HEK293 (cell line): ENCODE data around the gene NPAS2.

Experiments
- CTCF ChIA-PET: fragments of 350-600 bp; formaldehyde crosslinking; extraction: SDS; loops from one replicate; lab custom pipeline; 2021; ENCODE audit warnings: antibody characterized with exemption; lab: Yijun Ruan, JAX
- POLR2A ChIA-PET: fragments of 300-600 bp; formaldehyde crosslinking; extraction: SDS; loops from one replicate; lab custom pipeline; 2020; ENCODE audit warnings: antibody characterized with exemption, inconsistent platforms; lab: Yijun Ruan, JAX
- H3K27ac ChIP-seq: fragments of 200-500 bp; sonication (Bioruptor generic); 2 replicates; pipeline ENCODE4 v1.5.1; 2014; ENCODE audit warnings: low read depth, low read length, control low read depth, inconsistent platforms; ENCODE audit errors: extremely low read depth
- H3K36me3 ChIP-seq, 2 experiments: fragments of 200-500 bp in 1 of 2; sonication (Bioruptor generic) in 1 of 2; 1 replicate in 1 of 2; 2 replicates in 1 of 2; pipeline ENCODE4 v1.5.1; 2014 to 2017; ENCODE audit warnings: inconsistent platforms in 2 of 2, low read length in 2 of 2; ENCODE audit not compliant: control insufficient read depth in 2 of 2, insufficient read depth in 1 of 2
- H3K4me1 ChIP-seq: fragments of 200-500 bp; sonication (Bioruptor generic); 2 replicates; pipeline ENCODE4 v1.5.1; 2014; ENCODE audit warnings: mild to moderate bottlenecking, low read length, inconsistent platforms; ENCODE audit not compliant: control insufficient read depth, insufficient read depth
- H3K4me3 ChIP-seq: 2 replicates; pipeline ENCODE4 v1.5.1; 2011; ENCODE audit warnings: low read depth, mild to moderate bottlenecking, control low read depth, low read length, moderate library complexity
- H3K9me3 ChIP-seq: fragments of 200-500 bp; sonication (Bioruptor generic); 2 replicates; pipeline ENCODE4 v1.5.1; 2014; ENCODE audit warnings: low read depth, low read length, inconsistent platforms; ENCODE audit not compliant: control insufficient read depth, insufficient read depth
- GLI4 ChIP-seq: fragments of 450-650 bp; formaldehyde crosslinking; IDR thresholded peaks from 2 replicates; pipeline ENCODE4 v1.5.1; 2016; ENCODE audit warnings: missing biosample characterization, missing genetic modification characterization
- GLIS2 ChIP-seq: fragments of 450-650 bp; formaldehyde crosslinking; IDR thresholded peaks from 2 replicates; pipeline ENCODE4 v1.5.1; 2016; ENCODE audit warnings: missing biosample characterization, missing genetic modification characterization
- HOXD13 ChIP-seq: sonication (generic); formaldehyde crosslinking; IDR thresholded peaks from 2 replicates; pipeline ENCODE4 v1.8.0; 2022; ENCODE audit warnings: missing genetic modification reagents, borderline replicate concordance
- OSR2 ChIP-seq: fragments of 450-650 bp; formaldehyde crosslinking; IDR thresholded peaks from 2 replicates; pipeline ENCODE4 v1.5.1; 2016; ENCODE audit warnings: missing biosample characterization, missing genetic modification characterization
- PRDM1 ChIP-seq: fragments of 450-650 bp; formaldehyde crosslinking; IDR thresholded peaks from 2 replicates; pipeline ENCODE4; 2016; ENCODE audit warnings: missing biosample characterization, missing genetic modification characterization
- SALL2 ChIP-seq: fragments of 450-650 bp; formaldehyde crosslinking; IDR thresholded peaks from 2 replicates; pipeline ENCODE4 v1.5.0; 2017; ENCODE audit warnings: missing biosample characterization, mild to moderate bottlenecking, missing genetic modification characterization, borderline replicate concordance
- SETDB1 ChIP-seq: IDR thresholded peaks from one replicate; pipeline ENCODE4 v1.6.1; 2017; ENCODE audit warnings: mild to moderate bottlenecking, low read length, moderate library complexity, mixed read lengths; ENCODE audit not compliant: insufficient read length
- ZBTB1 ChIP-seq: fragments of 450-650 bp; formaldehyde crosslinking; IDR thresholded peaks from 2 replicates; pipeline ENCODE4 v1.5.1; 2016; ENCODE audit warnings: missing biosample characterization, missing genetic modification characterization
- ZBTB44 ChIP-seq: fragments of 450-650 bp; IDR thresholded peaks from 2 replicates; pipeline ENCODE4 v1.5.1; 2018; ENCODE audit warnings: missing biosample characterization, mild to moderate bottlenecking, missing genetic modification characterization
- ZNF10 ChIP-seq: fragments of 450-650 bp; formaldehyde crosslinking; IDR thresholded peaks from 2 replicates; pipeline ENCODE4 v1.5.1; 2017; ENCODE audit warnings: missing biosample characterization, missing genetic modification characterization
- ZNF148 ChIP-seq: fragments of 450-650 bp; formaldehyde crosslinking; IDR thresholded peaks from 2 replicates; pipeline ENCODE4 v1.5.0; 2017; ENCODE audit warnings: missing biosample characterization, missing genetic modification characterization, borderline replicate concordance
- ZNF211 ChIP-seq: fragments of 450-650 bp; formaldehyde crosslinking; IDR thresholded peaks from 2 replicates; pipeline ENCODE4 v1.5.1; 2016; ENCODE audit warnings: low read depth, missing biosample characterization, missing genetic modification characterization
- ZNF214 ChIP-seq: fragments of 450-650 bp; formaldehyde crosslinking; IDR thresholded peaks from 2 replicates; pipeline ENCODE4 v1.5.1; 2017; ENCODE audit warnings: missing biosample characterization, mild to moderate bottlenecking, missing genetic modification characterization, borderline replicate concordance
- ZNF23 ChIP-seq: fragments of 450-650 bp; formaldehyde crosslinking; IDR thresholded peaks from 2 replicates; pipeline ENCODE4 v1.5.1; 2016; ENCODE audit warnings: missing biosample characterization, missing genetic modification characterization, borderline replicate concordance
- ZNF311 ChIP-seq: fragments of 450-650 bp; formaldehyde crosslinking; IDR thresholded peaks from 2 replicates; pipeline ENCODE4 v1.5.1; 2017; ENCODE audit warnings: missing biosample characterization, missing genetic modification characterization, borderline replicate concordance
- ZNF362 ChIP-seq: fragments of 450-650 bp; formaldehyde crosslinking; IDR thresholded peaks from 2 replicates; pipeline ENCODE4 v1.5.1; 2016; ENCODE audit warnings: missing biosample characterization, missing genetic modification characterization
- ZNF404 ChIP-seq: fragments of 450-650 bp; formaldehyde crosslinking; IDR thresholded peaks from 2 replicates; pipeline ENCODE4 v1.5.1; 2017; ENCODE audit warnings: missing biosample characterization, missing genetic modification characterization
- ZNF433 ChIP-seq: fragments of 450-650 bp; formaldehyde crosslinking; IDR thresholded peaks from 2 replicates; pipeline ENCODE4 v1.5.1; 2016; ENCODE audit warnings: missing biosample characterization, missing genetic modification characterization, low read depth
- ZNF488 ChIP-seq: fragments of 450-650 bp; formaldehyde crosslinking; IDR thresholded peaks from 2 replicates; pipeline ENCODE4 v1.5.1; 2016; ENCODE audit warnings: missing biosample characterization, missing genetic modification characterization
- ZNF529 ChIP-seq: fragments of 450-650 bp; formaldehyde crosslinking; IDR thresholded peaks from 2 replicates; pipeline ENCODE4 v1.5.1; 2017; ENCODE audit warnings: missing genetic modification characterization, missing biosample characterization; ENCODE audit not compliant: insufficient replicate concordance
- ZNF623 ChIP-seq: fragments of 450-650 bp; formaldehyde crosslinking; IDR thresholded peaks from 2 replicates; pipeline ENCODE4 v1.5.1; 2016; ENCODE audit warnings: missing biosample characterization, missing genetic modification characterization
- ZNF629 ChIP-seq: fragments of 450-650 bp; formaldehyde crosslinking; IDR thresholded peaks from 2 replicates; pipeline ENCODE4 v1.5.1; 2017; ENCODE audit warnings: missing biosample characterization, missing genetic modification characterization
- ZNF660 ChIP-seq: fragments of 450-650 bp; IDR thresholded peaks from 2 replicates; pipeline ENCODE4 v1.5.1; 2018; ENCODE audit warnings: missing biosample characterization, mild to moderate bottlenecking, missing genetic modification characterization
- ZNF791 ChIP-seq: fragments of 450-650 bp; formaldehyde crosslinking; IDR thresholded peaks from 2 replicates; pipeline ENCODE4 v1.5.1; 2016; ENCODE audit warnings: missing biosample characterization, missing genetic modification characterization
- ZSCAN16 ChIP-seq: fragments of 450-650 bp; formaldehyde crosslinking; IDR thresholded peaks from 2 replicates; pipeline ENCODE4 v1.5.1; 2016; ENCODE audit warnings: missing biosample characterization, missing genetic modification characterization
- ZSCAN4 ChIP-seq: fragments of 450-650 bp; formaldehyde crosslinking; IDR thresholded peaks from 2 replicates; pipeline ENCODE4 v1.5.1; 2017; ENCODE audit warnings: missing biosample characterization, missing genetic modification characterization

The NPAS2 gene

GRCh38 chr2:100941646-100942240 is 121.8 kb downstream of the NPAS2 start (continued):
- TF ChIP-seq ZNF404 (tag by site-specific recombination) (no peak), GLI4 (tag by site-specific recombination) (no peak), GLIS2 (tag by site-specific recombination) (no peak), ZNF629 (no peak), OSR2 (no peak), ZNF660 (tag by site-specific recombination) (no peak), HOXD13 (no peak)

- ChIA-PET CTCF (no interaction called here), POLR2A (no interaction called here)
- Histone ChIP-seq H3K4me1 (no peaks in the 10 kb centered on the region), H3K9me3 (no peaks in the 10 kb centered on the region), H3K4me3 (no peak overlapping the region), H3K27ac (no peak overlapping the region), H3K36me3 (no peaks in the 10 kb centered on the region; a peak in 1 of 3 replicates)
- TF ChIP-seq ZNF311 (no peak), ZBTB44 (tag by site-specific recombination) (no peak), ZNF623 (tag by site-specific recombination) (no peak), ZSCAN16 (tag by site-specific recombination) (no peak), ZNF10 (tag by site-specific recombination) (no peak), ZNF214 (tag by site-specific recombination) (no peak), SETDB1 (no peak), SALL2 (tag by site-specific recombination) (no peak), ZNF433 (no peak), ZNF791 (tag by site-specific recombination) (no peak), ZNF148 (no peak), ZNF488 (no peak), ZNF23 (tag by site-specific recombination) (no peak), ZSCAN4 (no peak), ZBTB1 (tag by site-specific recombination) (no peak), ZNF211 (tag by site-specific recombination) (no peak), PRDM1 (tag by site-specific recombination) (no peak), ZNF362 (tag by site-specific recombination) (no peak), ZNF529 (tag by site-specific recombination) (no peak)
Measured at GRCh38 chr2:100944617-100945432, 124.9 kb downstream of the NPAS2 start.
